ENCODE data around the gene D2HGDH. TPM values are rescaled to one million over a fixed set of nuclear protein-coding genes. Genes with fewer than 3 reads are reported as not detected.
A peak's percentile ranks its signal among the peaks of the same experiment; 100 is the strongest.

Gene D2HGDH
- total RNA-seq, 1 experiment from 2014 or later, result 131 TPM

- POLR2A ChIA-PET (ENCODE audit: unreplicated experiment), result interaction anchor here (0.6 kb wide), 1 partner anchor 55 kb away, joined by 7 read pairs; no protein-coding TSS in a partner anchor
- intact Hi-C loops (cut with micrococcal nuclease; ENCODE audit: unreplicated experiment), result no loop called here
- BruUV-seq (replicated peaks), result no TSS peak
- Histone ChIP-seq H3K27me3 (ENCODE audit: insufficient read depth, low read depth) (no peaks in the 10 kb centered on the region), H3K79me2 (ENCODE audit: low read depth) (no peaks in the 10 kb centered on the region), H2AFZ (no peak overlapping the region), H3K4me1 (replicated peaks; ENCODE audit: insufficient read depth) (no peaks in the 10 kb centered on the region), H3K4me3 (no peak overlapping the region), H4K20me1 (ENCODE audit: insufficient read depth) (peaks cover 9% of the 10 kb centered on the region; the same call in 1 of the 2 replicates), H3K9me2 (ENCODE audit: insufficient read depth) (no peaks in the 10 kb centered on the region), H3K27ac (no peak overlapping the region), H3K9me3 (ENCODE audit: insufficient read depth, low read depth) (no peaks in the 10 kb centered on the region), H3K4me2 (no peak overlapping the region), H3F3A (ENCODE audit: insufficient read depth, low read depth) (no peaks in the 10 kb centered on the region; the same call in 1 of the 2 replicates), H3K36me3 (ENCODE audit: low read depth) (0 out of 2 replicates have a peak, but pooled peaks cover 8% of the 10 kb centered on the region)
- TF ChIP-seq EZH2 (IDR thresholded peaks at IDR 0.05; ENCODE audit: low read depth) (no peak), CTCF (conservative IDR thresholded peaks at IDR 0.05) (no peak)
- CTCF ChIA-PET, result no interaction called here
- no peak for DNase-seq
Measured at GRCh38 chr2:241721852-241722251, 12.6 kb upstream of the D2HGDH start.

GRCh38 chr2:241722896-241723454 lies 11.5 kb upstream of the D2HGDH start:
- no peak for DNase-seq
- no peaks in the 10 kb centered on the region for H3K27me3 ChIP-seq (ENCODE audit: insufficient read depth, low read depth)
- BruUV-seq (replicated peaks), result no TSS peak
- peaks cover 9% of the 10 kb centered on the region; the same call in 1 of the 2 replicates for H4K20me1 ChIP-seq (ENCODE audit: insufficient read depth)
- TF ChIP-seq EZH2 (IDR thresholded peaks at IDR 0.05; ENCODE audit: low read depth) (no peak), CTCF (conservative IDR thresholded peaks at IDR 0.05) (no peak)
- no peak overlapping the region for H3K4me2 ChIP-seq
- no peaks in the 10 kb centered on the region for H3K9me3 ChIP-seq (ENCODE audit: insufficient read depth, low read depth)
- intact Hi-C loops (cut with micrococcal nuclease; ENCODE audit: unreplicated experiment), result no loop called here
- no peaks in the 10 kb centered on the region for H3K9me2 ChIP-seq (ENCODE audit: insufficient read depth)
- H3K4me1 ChIP-seq (replicated peaks; ENCODE audit: insufficient read depth), result no peaks in the 10 kb centered on the region
- 0 out of 2 replicates have a peak, but pooled peaks cover 8% of the 10 kb centered on the region for H3K36me3 ChIP-seq (ENCODE audit: low read depth)
- no peak overlapping the region for H3K4me3 ChIP-seq
- CTCF ChIA-PET, result no interaction called here
- no peak overlapping the region for H3K27ac ChIP-seq
- POLR2A ChIA-PET (ENCODE audit: unreplicated experiment), result interaction anchor here (0.6 kb wide), 1 partner anchor 33 kb away, joined by 4 read pairs; no protein-coding TSS in a partner anchor
- no peaks in the 10 kb centered on the region for H3K79me2 ChIP-seq (ENCODE audit: low read depth)
- no peaks in the 10 kb centered on the region; the same call in 1 of the 2 replicates for H3F3A ChIP-seq (ENCODE audit: insufficient read depth, low read depth)
- no peak overlapping the region for H2AFZ ChIP-seq

DNA sequence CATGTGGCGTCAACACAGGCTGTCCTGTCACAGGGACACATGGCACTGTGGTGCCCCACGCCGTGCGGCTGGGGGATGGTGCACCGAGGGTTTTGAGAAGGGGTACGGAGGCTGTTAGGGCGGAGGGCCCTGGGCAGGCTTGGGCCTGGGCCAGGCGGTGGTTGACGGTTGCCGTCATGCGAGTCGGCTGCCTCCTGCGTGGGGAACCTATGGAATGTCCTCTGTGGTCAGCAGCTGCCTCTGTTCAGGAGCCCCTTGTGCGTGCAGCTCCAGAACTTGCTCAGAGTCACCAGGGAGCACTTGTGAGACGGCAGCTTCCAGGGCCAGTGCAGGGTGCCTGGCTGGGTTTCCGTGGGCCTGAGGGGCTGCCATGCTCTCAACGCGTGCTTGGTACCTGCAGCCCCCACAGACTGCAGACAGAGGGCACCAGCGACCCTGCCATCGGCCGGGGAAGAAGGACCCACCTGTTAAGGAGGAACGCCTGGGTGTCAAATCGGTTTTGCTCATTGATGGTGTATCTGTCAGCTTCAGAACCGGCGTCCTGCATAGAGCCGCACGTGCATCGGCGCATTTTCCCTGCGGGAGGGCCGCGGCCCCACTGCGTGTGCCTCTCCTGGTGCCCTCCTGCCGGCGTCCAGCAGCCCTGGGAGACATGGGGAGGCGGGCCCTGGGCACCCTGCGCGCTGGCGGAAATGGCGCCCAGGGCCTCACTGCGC lies 10.0 kb upstream of the D2HGDH start:
- H4K20me1 ChIP-seq (ENCODE audit: insufficient read depth), result peaks cover 8% of the 10 kb centered on the region; the same call in 1 of the 2 replicates
- POLR2A ChIA-PET (ENCODE audit: unreplicated experiment), result no interaction called here
- H3K4me3 ChIP-seq, result no peak overlapping the region
- H2AFZ ChIP-seq, result no peak overlapping the region
- 0 out of 2 replicates have a peak, but pooled peaks cover 8% of the 10 kb centered on the region for H3K36me3 ChIP-seq (ENCODE audit: low read depth)
- H3K9me2 ChIP-seq (ENCODE audit: insufficient read depth), result no peaks in the 10 kb centered on the region
- no peaks in the 10 kb centered on the region for H3K27me3 ChIP-seq (ENCODE audit: insufficient read depth, low read depth)
- H3K27ac ChIP-seq, result no peak overlapping the region
- BruUV-seq (replicated peaks), result no TSS peak
- no peaks in the 10 kb centered on the region for H3K9me3 ChIP-seq (ENCODE audit: insufficient read depth, low read depth)
- no peaks in the 10 kb centered on the region for H3K79me2 ChIP-seq (ENCODE audit: low read depth)
- no peak for DNase-seq
- H3K4me1 ChIP-seq (replicated peaks; ENCODE audit: insufficient read depth), result no peaks in the 10 kb centered on the region
- H3F3A ChIP-seq (ENCODE audit: insufficient read depth, low read depth), result no peaks in the 10 kb centered on the region; the same call in 1 of the 2 replicates
- no peak overlapping the region for H3K4me2 ChIP-seq
- no peak for TF ChIP-seq EZH2 (IDR thresholded peaks at IDR 0.05; ENCODE audit: low read depth)
- peak; percentile 57 for TF ChIP-seq CTCF (conservative IDR thresholded peaks at IDR 0.05)
- CTCF ChIA-PET, result interaction anchor here (0.6 kb wide), 3 partner anchors 38 to 245 kb away, joined by 3 to 5 read pairs (median 3); no protein-coding TSS in a partner anchor
- intact Hi-C loops (cut with micrococcal nuclease; ENCODE audit: unreplicated experiment), result no loop called here
